Measurements from ENCODE around the gene IKZF3.

The IKZF3 gene

DNA sequence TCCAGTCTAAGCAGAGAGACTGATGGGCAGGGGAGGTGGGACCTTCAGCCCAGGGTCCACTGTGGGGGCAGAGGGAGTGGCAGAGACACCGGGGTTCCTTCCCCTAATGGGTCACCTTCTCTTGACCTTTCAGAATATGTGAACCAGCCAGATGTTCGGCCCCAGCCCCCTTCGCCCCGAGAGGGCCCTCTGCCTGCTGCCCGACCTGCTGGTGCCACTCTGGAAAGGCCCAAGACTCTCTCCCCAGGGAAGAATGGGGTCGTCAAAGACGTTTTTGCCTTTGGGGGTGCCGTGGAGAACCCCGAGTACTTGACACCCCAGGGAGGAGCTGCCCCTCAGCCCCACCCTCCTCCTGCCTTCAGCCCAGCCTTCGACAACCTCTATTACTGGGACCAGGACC lies 136.6 kb downstream of the IKZF3 start:
- TF ChIP-seq GATA3 (IDR thresholded peaks at IDR 0.05; ENCODE audit: low read depth, low read length) (no peak), GATA2 (IDR thresholded peaks at IDR 0.05; ENCODE audit: low read depth, low read length) (no peak)

DNA sequence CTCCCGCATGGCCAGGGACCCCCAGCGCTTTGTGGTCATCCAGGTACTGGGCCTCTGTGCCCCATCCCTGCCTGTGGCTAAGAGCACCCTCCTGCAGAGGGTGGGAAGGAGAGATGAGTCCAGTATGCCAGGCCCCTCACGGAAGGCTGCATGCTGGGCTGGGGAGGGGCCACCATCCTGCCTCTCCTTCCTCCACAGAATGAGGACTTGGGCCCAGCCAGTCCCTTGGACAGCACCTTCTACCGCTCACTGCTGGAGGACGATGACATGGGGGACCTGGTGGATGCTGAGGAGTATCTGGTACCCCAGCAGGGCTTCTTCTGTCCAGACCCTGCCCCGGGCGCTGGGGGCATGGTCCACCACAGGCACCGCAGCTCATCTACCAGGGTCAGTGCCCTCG lies 137.5 kb downstream of the IKZF3 start:
- TF ChIP-seq GATA2 (IDR thresholded peaks at IDR 0.05; ENCODE audit: low read depth, low read length): no peak
- TF ChIP-seq GATA3 (IDR thresholded peaks at IDR 0.05; ENCODE audit: low read depth, low read length): no peak

DNA sequence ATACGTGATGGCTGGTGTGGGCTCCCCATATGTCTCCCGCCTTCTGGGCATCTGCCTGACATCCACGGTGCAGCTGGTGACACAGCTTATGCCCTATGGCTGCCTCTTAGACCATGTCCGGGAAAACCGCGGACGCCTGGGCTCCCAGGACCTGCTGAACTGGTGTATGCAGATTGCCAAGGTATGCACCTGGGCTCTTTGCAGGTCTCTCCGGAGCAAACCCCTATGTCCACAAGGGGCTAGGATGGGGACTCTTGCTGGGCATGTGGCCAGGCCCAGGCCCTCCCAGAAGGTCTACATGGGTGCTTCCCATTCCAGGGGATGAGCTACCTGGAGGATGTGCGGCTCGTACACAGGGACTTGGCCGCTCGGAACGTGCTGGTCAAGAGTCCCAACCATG lies 139.4 kb downstream of the IKZF3 start:
- TF ChIP-seq GATA3 (IDR thresholded peaks at IDR 0.05; ENCODE audit: low read depth, low read length) (no peak), GATA2 (IDR thresholded peaks at IDR 0.05; ENCODE audit: low read depth, low read length) (no peak)

DNA sequence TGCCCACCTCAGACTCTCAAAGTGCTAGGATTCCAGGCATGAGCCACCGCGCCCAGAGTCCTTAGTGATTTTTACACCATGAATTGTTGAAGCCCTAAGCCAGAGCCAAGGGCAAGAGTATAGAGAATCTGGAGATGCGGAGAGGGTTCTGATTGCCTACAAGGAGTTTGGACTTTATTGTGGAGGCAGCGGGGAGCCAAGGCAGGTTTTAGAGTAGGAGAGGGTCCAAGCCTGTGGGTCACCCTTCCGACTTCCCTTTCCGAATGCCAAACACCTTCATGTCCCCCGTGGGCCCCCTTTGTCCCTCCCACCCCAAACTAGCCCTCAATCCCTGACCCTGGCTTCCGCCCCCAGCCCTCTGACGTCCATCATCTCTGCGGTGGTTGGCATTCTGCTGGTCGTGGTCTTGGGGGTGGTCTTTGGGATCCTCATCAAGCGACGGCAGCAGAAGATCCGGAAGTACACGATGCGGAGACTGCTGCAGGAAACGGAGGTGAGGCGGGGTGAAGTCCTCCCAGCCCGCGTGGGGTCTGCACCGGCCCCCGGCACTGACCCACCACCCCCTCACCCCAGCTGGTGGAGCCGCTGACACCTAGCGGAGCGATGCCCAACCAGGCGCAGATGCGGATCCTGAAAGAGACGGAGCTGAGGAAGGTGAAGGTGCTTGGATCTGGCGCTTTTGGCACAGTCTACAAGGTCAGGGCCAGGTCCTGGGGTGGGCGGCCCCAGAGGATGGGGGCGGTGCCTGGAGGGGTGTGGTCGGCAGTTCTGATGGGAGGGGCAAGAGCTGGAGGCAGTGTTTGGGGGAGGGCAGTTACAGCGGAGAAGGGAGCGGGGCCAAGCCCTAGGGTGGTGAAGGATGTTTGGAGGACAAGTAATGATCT lies 140.9 kb downstream of the IKZF3 start:
- TF ChIP-seq GATA3 (IDR thresholded peaks at IDR 0.05; ENCODE audit: low read depth, low read length) (no peak), GATA2 (IDR thresholded peaks at IDR 0.05; ENCODE audit: low read depth, low read length) (no peak)

DNA sequence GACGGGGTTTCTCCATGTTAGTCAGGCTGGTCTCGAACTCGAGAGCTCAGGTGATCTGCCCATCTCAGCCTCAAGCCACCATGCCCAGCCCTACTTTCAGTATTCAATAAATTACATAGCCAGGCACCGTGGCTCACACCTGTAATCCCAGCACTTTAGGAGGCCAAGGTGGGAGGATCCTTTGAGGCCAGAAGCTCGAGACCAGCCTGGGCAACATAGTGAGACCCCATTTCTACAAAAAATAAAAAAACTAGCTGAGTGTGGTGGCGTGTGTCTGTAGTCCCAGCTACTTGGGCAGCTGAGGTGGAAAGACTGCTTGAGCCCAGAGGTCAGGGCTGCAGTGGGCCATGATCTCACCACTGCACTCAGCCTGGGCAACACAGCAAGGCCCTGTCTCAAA lies 142.0 kb downstream of the IKZF3 start:
- no peak for TF ChIP-seq GATA2 (IDR thresholded peaks at IDR 0.05; ENCODE audit: low read depth, low read length)
- TF ChIP-seq GATA3 (IDR thresholded peaks at IDR 0.05; ENCODE audit: low read depth, low read length): no peak

DNA sequence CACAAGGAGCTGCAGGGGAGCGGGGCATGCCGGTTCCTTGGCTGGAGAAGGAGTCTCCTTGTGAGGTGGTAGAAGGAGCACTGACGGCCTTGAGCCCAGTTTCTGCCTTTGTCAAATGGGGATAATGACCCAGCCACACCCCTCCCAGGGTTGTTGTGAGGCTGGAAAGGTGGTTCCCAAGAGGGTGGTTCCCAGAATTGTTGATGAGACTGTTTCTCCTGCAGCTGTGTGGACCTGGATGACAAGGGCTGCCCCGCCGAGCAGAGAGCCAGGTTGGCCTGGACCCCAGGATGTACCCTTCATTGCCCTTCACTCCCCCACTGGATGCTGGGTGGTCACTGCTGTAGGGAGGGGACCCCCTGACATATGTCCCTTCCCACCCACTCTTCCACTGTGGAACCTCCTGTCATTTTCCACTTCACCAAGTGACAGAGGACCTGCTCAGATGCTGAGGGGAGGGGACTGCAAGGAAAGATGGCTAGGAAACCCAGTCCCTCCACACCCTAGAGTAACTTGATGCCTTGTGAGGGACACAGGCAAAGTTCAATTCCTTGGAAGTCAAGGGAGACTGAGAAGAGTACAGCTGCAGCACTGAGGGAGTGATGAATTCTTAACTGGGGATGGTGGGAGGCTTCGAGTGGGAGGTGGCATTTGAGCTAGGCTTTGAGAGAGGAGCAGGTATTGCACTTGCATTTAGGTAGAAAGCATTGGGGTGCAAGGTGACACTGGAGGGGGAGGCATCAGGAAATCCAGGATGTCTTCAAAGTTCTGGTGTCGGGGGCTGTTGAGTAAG lies 144.4 kb downstream of the IKZF3 start:
- no peak for TF ChIP-seq GATA3 (IDR thresholded peaks at IDR 0.05; ENCODE audit: low read depth, low read length)
- no peak for TF ChIP-seq GATA2 (IDR thresholded peaks at IDR 0.05; ENCODE audit: low read depth, low read length)

DNA sequence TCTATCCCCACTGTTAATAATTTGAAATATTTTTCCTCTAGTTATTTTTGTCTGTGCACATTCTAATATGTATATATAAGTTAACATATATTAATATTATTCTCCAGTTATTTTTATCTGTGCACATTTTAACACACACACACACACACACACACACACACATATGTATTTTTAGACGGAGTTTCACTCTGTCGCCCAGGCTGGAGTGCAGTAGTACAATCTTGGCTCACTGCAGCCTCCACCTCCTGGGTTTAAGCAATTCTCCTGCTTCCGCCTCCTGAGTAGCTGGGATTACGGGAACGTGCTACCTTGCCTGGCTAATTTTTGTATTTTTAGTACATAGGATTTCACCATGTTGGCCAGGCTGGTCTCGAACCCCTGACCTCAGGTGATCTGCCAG lies 146.5 kb downstream of the IKZF3 start:
- TF ChIP-seq GATA2 (IDR thresholded peaks at IDR 0.05; ENCODE audit: low read depth, low read length) (no peak), GATA3 (IDR thresholded peaks at IDR 0.05; ENCODE audit: low read depth, low read length) (no peak)

DNA sequence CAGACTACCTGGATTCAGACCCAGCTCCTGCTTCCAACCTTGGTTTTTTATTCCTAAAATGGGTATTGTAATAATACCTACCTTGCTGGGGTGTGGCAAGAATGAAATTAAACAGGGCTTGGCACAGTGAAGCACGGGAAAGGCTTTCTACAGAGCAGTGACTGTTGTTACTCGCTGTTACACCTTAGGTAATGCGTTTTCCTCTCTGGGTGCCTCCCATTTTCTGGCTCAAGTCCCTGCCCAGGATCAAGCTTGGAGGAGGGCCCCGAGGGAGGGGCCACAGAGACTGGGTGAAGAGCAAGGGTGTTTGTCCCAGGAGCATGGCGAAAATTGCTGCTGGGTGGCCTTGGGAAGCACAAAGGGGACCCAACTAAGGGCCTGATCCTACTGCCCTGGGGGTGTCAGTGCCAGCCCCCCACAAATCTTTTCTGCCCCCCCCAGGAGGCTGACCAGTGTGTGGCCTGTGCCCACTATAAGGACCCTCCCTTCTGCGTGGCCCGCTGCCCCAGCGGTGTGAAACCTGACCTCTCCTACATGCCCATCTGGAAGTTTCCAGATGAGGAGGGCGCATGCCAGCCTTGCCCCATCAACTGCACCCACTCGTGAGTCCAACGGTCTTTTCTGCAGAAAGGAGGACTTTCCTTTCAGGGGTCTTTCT lies 147.1 kb downstream of the IKZF3 start:
- TF ChIP-seq GATA2 (IDR thresholded peaks at IDR 0.05; ENCODE audit: low read depth, low read length) (no peak), GATA3 (IDR thresholded peaks at IDR 0.05; ENCODE audit: low read depth, low read length) (no peak)

DNA sequence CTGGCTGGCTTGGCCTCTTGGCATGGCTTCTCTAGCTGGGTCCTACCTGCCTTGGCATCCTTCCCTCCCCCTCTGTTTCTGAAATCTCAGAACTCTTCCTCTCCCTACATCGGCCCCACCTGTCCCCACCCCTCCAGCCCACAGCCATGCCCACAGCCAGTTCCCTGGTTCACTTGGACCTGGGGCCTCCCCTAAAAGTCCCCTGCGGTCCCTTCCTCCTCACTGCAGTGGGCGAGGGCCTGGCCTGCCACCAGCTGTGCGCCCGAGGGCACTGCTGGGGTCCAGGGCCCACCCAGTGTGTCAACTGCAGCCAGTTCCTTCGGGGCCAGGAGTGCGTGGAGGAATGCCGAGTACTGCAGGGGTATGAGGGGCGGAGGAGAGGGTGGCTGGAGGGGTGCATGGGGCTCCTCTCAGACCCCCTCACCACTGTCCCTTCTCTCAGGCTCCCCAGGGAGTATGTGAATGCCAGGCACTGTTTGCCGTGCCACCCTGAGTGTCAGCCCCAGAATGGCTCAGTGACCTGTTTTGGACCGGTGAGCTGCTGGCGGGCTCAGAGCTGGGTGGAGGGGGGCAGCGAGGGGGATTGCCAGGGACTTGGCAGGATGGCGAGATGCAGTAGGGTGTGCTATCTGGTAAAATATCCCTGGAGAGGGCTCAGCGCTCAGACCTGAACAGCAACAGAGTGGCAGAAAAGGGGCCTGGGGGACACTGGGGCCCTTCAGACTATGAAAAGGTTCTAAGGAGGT lies 147.9 kb downstream of the IKZF3 start:
- TF ChIP-seq GATA2 (IDR thresholded peaks at IDR 0.05; ENCODE audit: low read depth, low read length): no peak
- TF ChIP-seq GATA3 (IDR thresholded peaks at IDR 0.05; ENCODE audit: low read depth, low read length): no peak

DNA sequence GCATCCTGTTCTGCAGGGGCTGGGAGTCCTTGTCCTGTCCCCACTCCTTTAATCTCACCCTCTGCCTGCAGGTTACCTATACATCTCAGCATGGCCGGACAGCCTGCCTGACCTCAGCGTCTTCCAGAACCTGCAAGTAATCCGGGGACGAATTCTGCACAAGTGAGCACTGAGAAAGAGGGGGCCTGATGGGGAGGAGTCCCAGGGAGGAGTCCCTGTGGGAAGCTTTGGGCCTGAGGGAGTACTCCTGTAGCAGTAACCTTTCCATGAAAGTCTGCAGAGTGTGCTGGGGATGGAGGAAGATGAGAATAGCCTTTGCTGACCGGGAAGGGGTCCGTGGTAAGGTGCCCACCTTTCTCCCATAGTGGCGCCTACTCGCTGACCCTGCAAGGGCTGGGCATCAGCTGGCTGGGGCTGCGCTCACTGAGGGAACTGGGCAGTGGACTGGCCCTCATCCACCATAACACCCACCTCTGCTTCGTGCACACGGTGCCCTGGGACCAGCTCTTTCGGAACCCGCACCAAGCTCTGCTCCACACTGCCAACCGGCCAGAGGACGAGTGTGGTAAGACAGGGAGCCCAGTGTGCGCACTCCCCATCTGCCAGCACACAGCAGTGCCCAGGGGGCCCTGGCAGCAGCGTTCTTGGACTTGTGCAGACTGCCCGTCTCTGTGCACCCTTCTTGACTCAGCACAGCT lies 148.6 kb downstream of the IKZF3 start:
- no peak for TF ChIP-seq GATA2 (IDR thresholded peaks at IDR 0.05; ENCODE audit: low read depth, low read length)
- no peak for TF ChIP-seq GATA3 (IDR thresholded peaks at IDR 0.05; ENCODE audit: low read depth, low read length)

DNA sequence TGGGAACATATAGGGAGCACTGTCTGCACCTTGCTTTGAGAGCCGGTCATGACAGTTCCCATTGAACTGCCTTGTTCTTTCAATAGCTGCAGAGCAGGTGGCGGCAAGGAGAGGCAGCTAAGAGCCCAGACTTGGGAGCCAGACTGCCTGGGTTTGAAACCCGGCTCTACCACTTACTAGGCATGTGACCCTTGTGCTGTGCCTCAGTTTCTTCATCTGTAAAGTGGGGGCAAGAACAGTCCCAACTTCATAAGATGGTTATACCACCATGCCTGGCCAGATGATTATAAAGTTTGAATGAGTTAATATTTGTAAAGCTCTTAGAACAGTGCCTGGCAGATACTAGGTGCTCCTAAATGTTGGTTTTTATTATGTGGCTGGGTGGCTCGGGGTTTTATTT lies 149.9 kb downstream of the IKZF3 start:
- TF ChIP-seq GATA2 (IDR thresholded peaks at IDR 0.05; ENCODE audit: low read depth, low read length): no peak

DNA sequence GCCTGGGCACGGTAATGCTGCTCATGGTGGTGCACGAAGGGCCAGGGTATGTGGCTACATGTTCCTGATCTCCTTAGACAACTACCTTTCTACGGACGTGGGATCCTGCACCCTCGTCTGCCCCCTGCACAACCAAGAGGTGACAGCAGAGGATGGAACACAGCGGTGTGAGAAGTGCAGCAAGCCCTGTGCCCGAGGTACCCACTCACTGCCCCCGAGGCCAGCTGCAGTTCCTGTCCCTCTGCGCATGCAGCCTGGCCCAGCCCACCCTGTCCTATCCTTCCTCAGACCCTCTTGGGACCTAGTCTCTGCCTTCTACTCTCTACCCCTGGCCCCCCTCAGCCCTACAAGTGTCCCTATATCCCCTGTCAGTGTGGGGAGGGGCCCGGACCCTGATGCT lies 152.3 kb downstream of the IKZF3 start:
- TF ChIP-seq GATA2 (IDR thresholded peaks at IDR 0.05; ENCODE audit: low read depth, low read length) (no peak), GATA3 (IDR thresholded peaks at IDR 0.05; ENCODE audit: low read depth, low read length) (no peak)
